Effector memory CD8-positive, alpha-beta T cell (primary cell): Measurements from ENCODE around the gene HOXB2.
A peak's percentile ranks its signal among the peaks of the same experiment; 100 is the strongest.

Experiments used
- ATAC-seq: fragments of 150-1000 bp; cut with Tn5 transposase; replicated peaks from 2 replicates; pipeline ENCODE4 v1.10.0; 2021; ENCODE audit warnings: mild to moderate bottlenecking, moderate library complexity
- DNase-seq, 3 experiments: peaks; one replicate each; pipeline ENCODE4 v3.0.0; 2021
- H3K27ac Mint-ChIP-seq, 2 donors: one replicate each; pipeline ENCODE4 v1.8.0; 2022; ENCODE audit warnings: mild to moderate bottlenecking in 2 of 2, mixed read lengths in 2 of 2, moderate library complexity in 2 of 2
- H3K27me3 Mint-ChIP-seq, 2 donors: one replicate each; pipeline ENCODE4 v1.8.0; 2022; ENCODE audit warnings: mixed read lengths in 2 of 2
- H3K36me3 Mint-ChIP-seq: one replicate; pipeline ENCODE4 v1.8.0; 2022; ENCODE audit warnings: mild to moderate bottlenecking, moderate library complexity, mixed read lengths; ENCODE audit not compliant: insufficient read depth
- H3K4me1 Mint-ChIP-seq, 2 donors: one replicate each; pipeline ENCODE4 v1.8.0; 2022; ENCODE audit warnings: low read depth in 2 of 2, mixed read lengths in 2 of 2
- H3K4me3 Mint-ChIP-seq, 2 donors: one replicate each; pipeline ENCODE4 v1.8.0; 2022; ENCODE audit warnings: mild to moderate bottlenecking in 2 of 2, mixed read lengths in 2 of 2, moderate library complexity in 2 of 2
- H3K9me3 Mint-ChIP-seq, 2 donors: one replicate each; pipeline ENCODE4 v1.8.0; 2022; ENCODE audit warnings: mixed read lengths in 2 of 2
- total RNA-seq, 9 experiments: gene quantifications; one replicate each; lab custom pipeline; 2026; lab: John Stamatoyannopoulos, UW

HOXB2 gene
- 2.6 to 11.6 (median 7.9) reads per million in 9 experiments for total RNA-seq

- Mint-ChIP-seq H3K4me1 (peaks cover 20 to 21% of the 10 kb centered on the region in 2 donors), H3K27ac (peak within 1 kb of the TSS; percentile 85 to 92)
- DNase-seq, result no peak
Observed at GRCh38 chr17:48545022-48545375, at the start of gene HOXB2. TSS of gene HOXB2 (minus strand) at chr17:48545109. CDS start at chr17:48544911, 198 bp downstream.

GRCh38 chr17:48593840-48594537, 49.1 kb upstream of the HOXB2 start:
- H3K4me1 Mint-ChIP-seq, result peaks cover 39 to 42% of the 10 kb centered on the region in 2 donors
- peaks cover 60 to 91% of the 10 kb centered on the region in 2 donors for H3K27me3 Mint-ChIP-seq
- peak overlapping the region in 1 of 2 donors; percentile 58 for H3K27ac Mint-ChIP-seq
- peak overlapping the region; percentile 85 to 86 for H3K4me3 Mint-ChIP-seq
- ATAC-seq, result peak; percentile 67
- DNase-seq, result peak; percentile 78 to 86 (median 85)
- H3K36me3 Mint-ChIP-seq, result peaks cover 13% of the 10 kb centered on the region
- H3K9me3 Mint-ChIP-seq, result no peaks in the 10 kb centered on the region

More at GRCh38 chr17:48545022-48545375, at the start of gene HOXB2:
- no peaks in the 10 kb centered on the region for H3K9me3 Mint-ChIP-seq
- peak within 1 kb of the TSS; percentile 87 to 91 for H3K4me3 Mint-ChIP-seq
- H3K27me3 Mint-ChIP-seq, result peaks cover 38 to 39% of the 10 kb centered on the region in 2 donors
- no peak for ATAC-seq
- peaks cover 9% of the 10 kb centered on the region for H3K36me3 Mint-ChIP-seq

- peak; percentile 45 for ATAC-seq
- H3K4me3 Mint-ChIP-seq, result peak within 1 kb of the TSS; percentile 85 to 86
- DNase-seq, result no peak
- H3K36me3 Mint-ChIP-seq, result peaks cover 13% of the 10 kb centered on the region
- H3K4me1 Mint-ChIP-seq, result peaks cover 34 to 39% of the 10 kb centered on the region in 2 donors
- no peaks in the 10 kb centered on the region for H3K9me3 Mint-ChIP-seq
- H3K27ac Mint-ChIP-seq, result peak within 1 kb of the TSS in 1 of 2 donors; percentile 58
- H3K27me3 Mint-ChIP-seq, result peaks cover 53 to 84% of the 10 kb centered on the region in 2 donors
Observed at GRCh38 chr17:48593126-48593829, 48.4 kb upstream of the HOXB2 start, which contains the start of gene HOXB5. TSS of gene HOXB5 (minus strand) at chr17:48593779. CDS start at chr17:48593682, 97 bp downstream.

GRCh38 chr17:48592577-48592976, 47.7 kb upstream of the HOXB2 start:
- no peak overlapping the region for H3K27ac Mint-ChIP-seq
- H3K9me3 Mint-ChIP-seq, result no peaks in the 10 kb centered on the region
- DNase-seq, result no peak
- peak overlapping the region; percentile 85 to 86 for H3K4me3 Mint-ChIP-seq
- H3K27me3 Mint-ChIP-seq, result peaks cover 49 to 80% of the 10 kb centered on the region in 2 donors
- H3K36me3 Mint-ChIP-seq, result peaks cover 11% of the 10 kb centered on the region
- peak; percentile 24 for ATAC-seq
- H3K4me1 Mint-ChIP-seq, result peaks cover 27 to 32% of the 10 kb centered on the region in 2 donors

- Mint-ChIP-seq H3K36me3 (peaks cover 6% of the 10 kb centered on the region), H3K4me3 (no peak overlapping the region), H3K27ac (no peak overlapping the region), H3K4me1 (peaks cover 22 to 27% of the 10 kb centered on the region in 2 donors), H3K9me3 (no peaks in the 10 kb centered on the region), H3K27me3 (peaks cover 47 to 80% of the 10 kb centered on the region in 2 donors)
- no peak for ATAC-seq
- DNase-seq, result no peak
Observed at GRCh38 chr17:48592057-48592514, 47.2 kb upstream of the HOXB2 start.

GRCh38 chr17:48591255-48592056, 46.5 kb upstream of the HOXB2 start:
- Mint-ChIP-seq H3K27me3 (peaks cover 42 to 80% of the 10 kb centered on the region in 2 donors), H3K9me3 (no peaks in the 10 kb centered on the region), H3K27ac (no peak overlapping the region), H3K36me3 (peaks cover 2% of the 10 kb centered on the region), H3K4me1 (peaks cover 18 to 21% of the 10 kb centered on the region in 2 donors), H3K4me3 (no peak overlapping the region)
- DNase-seq (no peak), ATAC-seq (no peak)

GRCh38 chr17:48590607-48591161, 45.8 kb upstream of the HOXB2 start:
- Mint-ChIP-seq H3K36me3 (peaks cover 4% of the 10 kb centered on the region), H3K9me3 (no peaks in the 10 kb centered on the region), H3K4me1 (peaks cover 22 to 25% of the 10 kb centered on the region in 2 donors), H3K4me3 (no peak overlapping the region), H3K27me3 (peaks cover 42 to 80% of the 10 kb centered on the region in 2 donors), H3K27ac (no peak overlapping the region)
- ATAC-seq, result no peak
- DNase-seq, result no peak

- H3K36me3 Mint-ChIP-seq, result peaks cover 7% of the 10 kb centered on the region
- no peak for DNase-seq
- peaks cover 35 to 79% of the 10 kb centered on the region in 2 donors for H3K27me3 Mint-ChIP-seq
- H3K9me3 Mint-ChIP-seq, result no peaks in the 10 kb centered on the region
- peaks cover 28 to 30% of the 10 kb centered on the region in 2 donors for H3K4me1 Mint-ChIP-seq
- ATAC-seq, result no peak
- no peak within 1 kb of the TSS for H3K4me3 Mint-ChIP-seq
- H3K27ac Mint-ChIP-seq, result no peak within 1 kb of the TSS
Observed at GRCh38 chr17:48589831-48590606, 45.1 kb upstream of the HOXB2 start, which contains the start of gene HOXB3. TSS of gene HOXB3 (minus strand) at chr17:48590241. CDS start at chr17:48552474, 37,767 bp downstream.

GRCh38 chr17:48589060-48589830, 44.3 kb upstream of the HOXB2 start:
- peaks cover 34 to 79% of the 10 kb centered on the region in 2 donors for H3K27me3 Mint-ChIP-seq
- H3K36me3 Mint-ChIP-seq, result peaks cover 5% of the 10 kb centered on the region
- H3K4me3 Mint-ChIP-seq, result no peak overlapping the region
- H3K4me1 Mint-ChIP-seq, result peaks cover 31 to 34% of the 10 kb centered on the region in 2 donors
- no peaks in the 10 kb centered on the region for H3K9me3 Mint-ChIP-seq
- ATAC-seq, result no peak
- DNase-seq, result no peak
- H3K27ac Mint-ChIP-seq, result no peak overlapping the region

GRCh38 chr17:48588528-48588927, 43.6 kb upstream of the HOXB2 start:
- Mint-ChIP-seq H3K4me3 (no peak overlapping the region), H3K27ac (no peak overlapping the region), H3K9me3 (no peaks in the 10 kb centered on the region), H3K27me3 (peaks cover 36 to 79% of the 10 kb centered on the region in 2 donors), H3K36me3 (peaks cover 5% of the 10 kb centered on the region), H3K4me1 (peaks cover 28% of the 10 kb centered on the region in 2 donors)
- DNase-seq, result no peak
- ATAC-seq, result no peak

- no peak overlapping the region for H3K27ac Mint-ChIP-seq
Observed at GRCh38 chr17:48588074-48588415, 43.1 kb upstream of the HOXB2 start.

More at GRCh38 chr17:48588074-48588415, 43.1 kb upstream of the HOXB2 start:
- DNase-seq (no peak), ATAC-seq (no peak)
- Mint-ChIP-seq H3K4me1 (peaks cover 23% of the 10 kb centered on the region in 2 donors), H3K27me3 (peaks cover 36 to 79% of the 10 kb centered on the region in 2 donors), H3K9me3 (no peaks in the 10 kb centered on the region), H3K36me3 (peaks cover 6% of the 10 kb centered on the region), H3K4me3 (no peak overlapping the region)
